Neuronal stem cell (in vitro differentiated cells): Measurements from ENCODE around the gene MTREX.

Experiments
- DNase-seq: peaks from one replicate; pipeline ENCODE4 v3.0.0-alpha.2; 2013; ENCODE audit warnings: low spot score
- H2AFZ ChIP-seq: one replicate; pipeline ENCODE4 v1.6.1; 2013; ENCODE audit warnings: mild to moderate bottlenecking, low read length, inconsistent platforms
- H2AK5ac ChIP-seq: 2 replicates; pipeline ENCODE4 v1.6.1; 2013; ENCODE audit warnings: low read depth, mild to moderate bottlenecking, inconsistent platforms, low read length, moderate library complexity, mixed read lengths
- H2BK120ac ChIP-seq: 2 replicates; pipeline ENCODE4 v1.6.1; 2013; ENCODE audit warnings: low read depth, mild to moderate bottlenecking, inconsistent platforms, low read length, moderate library complexity, mixed read lengths
- H2BK12ac ChIP-seq: one replicate; pipeline ENCODE4 v1.6.1; 2013; ENCODE audit warnings: low read length, inconsistent platforms
- H2BK15ac ChIP-seq: 2 replicates; pipeline ENCODE4 v1.6.1; 2013; ENCODE audit warnings: mild to moderate bottlenecking, low read length, inconsistent platforms, mixed read lengths
- H2BK5ac ChIP-seq: one replicate; pipeline ENCODE4 v1.6.1; 2013; ENCODE audit warnings: inconsistent platforms, mild to moderate bottlenecking, low read length, moderate library complexity
- H3K14ac ChIP-seq: one replicate; pipeline ENCODE4 v1.6.1; 2013; ENCODE audit warnings: low read length, inconsistent platforms
- H3K18ac ChIP-seq: 2 replicates; pipeline ENCODE4 v1.6.1; 2013; ENCODE audit warnings: low read length, inconsistent platforms
- H3K23ac ChIP-seq: 2 replicates; pipeline ENCODE4 v1.6.1; 2013; ENCODE audit warnings: low read depth, mild to moderate bottlenecking, mixed read lengths, low read length, inconsistent platforms; ENCODE audit not compliant: poor library complexity
- H3K27ac ChIP-seq: replicated peaks from 3 replicates; pipeline ENCODE4 v1.5.1; 2013; ENCODE audit warnings: low read length, inconsistent platforms
- H3K27me3 ChIP-seq, 3 experiments: 2 replicates each; pipeline ENCODE4 v1.6.1; 2013; ENCODE audit warnings: low read length in 3 of 3, mild to moderate bottlenecking in 2 of 3, inconsistent platforms in 1 of 3, low read depth in 1 of 3, mixed read lengths in 1 of 3, moderate library complexity in 1 of 3; ENCODE audit not compliant: control insufficient read depth in 3 of 3, insufficient read depth in 3 of 3
- H3K36me3 ChIP-seq, 2 donors: replicated peaks in 1 of 2; 2 replicates each; pipeline ENCODE4 v1.6.1; 2013; ENCODE audit warnings: low read length in 2 of 2; ENCODE audit not compliant: control insufficient read depth in 2 of 2, insufficient read depth in 2 of 2
- H3K4ac ChIP-seq: 2 replicates; pipeline ENCODE4 v1.6.1; 2013; ENCODE audit warnings: inconsistent platforms, mild to moderate bottlenecking, low read length, moderate library complexity
- H3K4me1 ChIP-seq, 2 donors: 1 replicate in 1 of 2; 2 replicates in 1 of 2; pipeline ENCODE4 v1.6.1; 2013; ENCODE audit warnings: low read length in 2 of 2, low read depth in 1 of 2; ENCODE audit not compliant: control insufficient read depth in 2 of 2, insufficient read depth in 1 of 2
- H3K4me2 ChIP-seq: one replicate; pipeline ENCODE4 v1.6.1; 2013; ENCODE audit warnings: mild to moderate bottlenecking, low read length, inconsistent platforms; ENCODE audit not compliant: insufficient read depth, poor library complexity, severe bottlenecking
- H3K4me3 ChIP-seq, 2 donors: 2 replicates each; pipeline ENCODE4 v1.5.1; 2013; ENCODE audit warnings: low read length in 2 of 2, mild to moderate bottlenecking in 2 of 2, inconsistent platforms in 1 of 2, moderate library complexity in 1 of 2
- H3K79me1 ChIP-seq: one replicate; pipeline ENCODE4 v1.6.1; 2013; ENCODE audit warnings: low read depth, mild to moderate bottlenecking, inconsistent platforms, low read length, moderate library complexity
- H3K9ac ChIP-seq: one replicate; pipeline ENCODE4 v1.6.1; 2013; ENCODE audit warnings: mild to moderate bottlenecking, low read depth, low read length, inconsistent platforms; ENCODE audit not compliant: poor library complexity
- H3K9me3 ChIP-seq, 2 donors: replicated peaks in 1 of 2; 2 replicates each; pipeline versions ENCODE3 to v1.6.1; 2013; ENCODE audit warnings: low read length in 2 of 2, mild to moderate bottlenecking in 2 of 2, inconsistent platforms in 1 of 2, low read depth in 1 of 2, mixed read lengths in 1 of 2, moderate library complexity in 1 of 2; ENCODE audit not compliant: control insufficient read depth in 2 of 2, insufficient read depth in 1 of 2
- H4K8ac ChIP-seq: one replicate; pipeline ENCODE4 v1.6.1; 2013; ENCODE audit warnings: low read depth, mild to moderate bottlenecking, inconsistent platforms, low read length, moderate library complexity
- H4K91ac ChIP-seq: one replicate; pipeline ENCODE4 v1.6.1; 2013; ENCODE audit warnings: low read length, low read depth, mild to moderate bottlenecking, inconsistent platforms; ENCODE audit not compliant: poor library complexity
- WGBS, 2 donors: extraction: QIAGEN DNeasy Blood & Tissue Kit; methylation state at CpG; one replicate each; pipeline ENCODE4 v1.1.7; 2013; ENCODE audit warnings: missing lambda C conversion rate in 2 of 2, mixed read lengths in 1 of 2; ENCODE audit not compliant: insufficient read length in 2 of 2, insufficient replicate concordance in 1 of 2; ENCODE audit errors: extremely low coverage in 2 of 2; 5-methylcytosine and 5-hydroxymethylcytosine counted together

Gene MTREX

DNA sequence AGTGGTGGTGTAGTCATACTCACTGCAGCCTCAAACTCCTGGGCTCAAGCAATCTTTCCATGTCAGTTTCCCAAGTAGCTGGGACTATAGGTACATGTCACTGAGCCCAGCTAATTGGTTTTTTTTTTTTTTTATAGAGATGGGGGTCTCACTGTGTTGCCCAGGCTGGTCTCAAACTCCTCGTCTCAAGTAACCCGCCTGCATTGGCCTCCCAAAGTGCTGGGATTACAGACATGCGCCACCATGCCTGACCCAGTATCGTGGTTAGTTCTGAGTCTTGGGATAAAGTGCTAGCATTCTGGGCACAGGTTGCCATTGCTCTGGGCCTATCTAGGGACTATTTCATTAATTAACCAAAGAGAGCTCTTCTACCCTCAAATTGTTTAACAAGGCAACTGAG lies 118.7 kb downstream of the MTREX start:
- Histone ChIP-seq H3K18ac (no peak overlapping the region), H3K4me3 (no peak overlapping the region), H3K4me1 (no peaks in the 10 kb centered on the region), H3K27ac (no peak overlapping the region), H3K4me2 (no peak overlapping the region), H3K23ac (no peak overlapping the region), H4K91ac (no peak overlapping the region), H3K27me3 (no peaks in the 10 kb centered on the region), H2BK12ac (no peak overlapping the region), H2BK5ac (no peak overlapping the region), H3K79me1 (peaks cover 3% of the 10 kb centered on the region), H4K8ac (no peak overlapping the region), H2AK5ac (no peak overlapping the region), H2BK120ac (no peak overlapping the region), H3K4ac (no peak overlapping the region), H3K9ac (no peak overlapping the region), H3K14ac (no peak overlapping the region), H3K9me3 (peaks cover 14 to 27% of the 10 kb centered on the region in 2 donors), H2BK15ac (no peak overlapping the region), H2AFZ (no peak overlapping the region), H3K36me3 (peaks cover 38 to 90% of the 10 kb centered on the region in 2 donors)
- no peak for DNase-seq
- no CpG with 5 or more reads among the region's 4 CpGs for WGBS, 2 donors

DNA sequence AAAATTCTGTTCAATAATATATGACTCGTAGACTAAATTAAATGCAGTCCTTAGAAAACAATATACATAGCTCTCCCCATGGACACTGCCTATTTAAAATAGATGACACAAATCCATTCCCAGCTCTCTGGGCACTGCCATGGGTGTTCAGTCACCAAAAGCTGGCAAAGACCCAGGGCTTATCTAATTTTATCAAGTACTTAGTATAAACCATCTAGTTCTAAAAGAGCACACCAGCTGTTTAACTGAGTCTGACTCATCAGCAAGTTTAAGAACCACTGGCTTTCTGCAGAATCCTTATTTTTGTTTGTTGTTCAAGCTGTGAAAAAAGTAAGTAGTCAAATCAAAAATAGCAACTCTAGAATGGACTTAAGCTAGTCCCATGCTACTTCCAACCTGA lies 119.4 kb downstream of the MTREX start:
- Histone ChIP-seq H3K23ac (no peak overlapping the region), H3K18ac (no peak overlapping the region), H2BK12ac (no peak overlapping the region), H2BK120ac (no peak overlapping the region), H3K4ac (no peak overlapping the region), H2AFZ (no peak overlapping the region), H3K4me1 (no peaks in the 10 kb centered on the region), H2BK5ac (no peak overlapping the region), H2BK15ac (no peak overlapping the region), H3K27me3 (no peaks in the 10 kb centered on the region), H3K9me3 (peaks cover 16 to 34% of the 10 kb centered on the region in 2 donors), H3K27ac (no peak overlapping the region), H3K36me3 (peaks cover 38 to 83% of the 10 kb centered on the region in 2 donors), H3K9ac (no peak overlapping the region), H4K91ac (no peak overlapping the region), H3K4me2 (no peak overlapping the region), H3K14ac (no peak overlapping the region), H3K79me1 (peaks cover 3% of the 10 kb centered on the region), H4K8ac (no peak overlapping the region), H2AK5ac (no peak overlapping the region), H3K4me3 (no peak overlapping the region)
- no CpG with 5 or more reads among the region's 1 CpG for WGBS, 2 donors
- DNase-seq = no peak

DNA sequence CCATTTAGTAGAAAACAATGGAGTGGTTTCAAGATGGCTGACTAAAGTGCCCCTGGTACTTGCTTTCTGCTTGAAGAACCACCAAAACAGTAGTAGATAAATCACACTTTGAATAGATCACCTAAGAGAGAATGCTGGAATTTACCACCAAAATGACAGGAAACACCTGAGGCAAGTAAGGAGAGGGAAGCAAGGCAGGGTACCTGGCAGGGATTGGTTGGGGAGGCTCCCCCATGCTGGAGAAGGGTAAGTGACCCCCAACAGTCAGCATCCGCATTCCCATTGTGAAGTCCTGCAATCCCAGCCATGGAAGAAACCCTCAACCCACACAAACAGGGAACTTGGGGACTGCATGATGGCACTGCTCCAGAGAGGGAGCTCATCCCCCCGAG lies 121.4 kb downstream of the MTREX start:
- H3K27ac ChIP-seq = no peak overlapping the region
- H3K14ac ChIP-seq = no peak overlapping the region
- H3K9ac ChIP-seq = no peak overlapping the region
- H3K18ac ChIP-seq = no peak overlapping the region
- H2AK5ac ChIP-seq = no peak overlapping the region
- H3K4me3 ChIP-seq = no peak overlapping the region
- H4K8ac ChIP-seq = no peak overlapping the region
- H3K4me2 ChIP-seq = no peak overlapping the region
- H2BK15ac ChIP-seq = no peak overlapping the region
- H3K9me3 ChIP-seq = peaks cover 16 to 37% of the 10 kb centered on the region in 2 donors
- H3K36me3 ChIP-seq = peaks cover 25 to 63% of the 10 kb centered on the region in 2 donors
- H2BK120ac ChIP-seq = no peak overlapping the region
- H4K91ac ChIP-seq = no peak overlapping the region
- no peak overlapping the region for H3K23ac ChIP-seq
- no peak overlapping the region for H2BK5ac ChIP-seq
- DNase-seq = no peak
- no CpG with 5 or more reads among the region's 2 CpGs for WGBS, 2 donors
- H3K4ac ChIP-seq = no peak overlapping the region
- H3K27me3 ChIP-seq = no peaks in the 10 kb centered on the region
- H3K79me1 ChIP-seq = peaks cover 1% of the 10 kb centered on the region
- H3K4me1 ChIP-seq = no peaks in the 10 kb centered on the region
- no peak overlapping the region for H2BK12ac ChIP-seq
- H2AFZ ChIP-seq = no peak overlapping the region

DNA sequence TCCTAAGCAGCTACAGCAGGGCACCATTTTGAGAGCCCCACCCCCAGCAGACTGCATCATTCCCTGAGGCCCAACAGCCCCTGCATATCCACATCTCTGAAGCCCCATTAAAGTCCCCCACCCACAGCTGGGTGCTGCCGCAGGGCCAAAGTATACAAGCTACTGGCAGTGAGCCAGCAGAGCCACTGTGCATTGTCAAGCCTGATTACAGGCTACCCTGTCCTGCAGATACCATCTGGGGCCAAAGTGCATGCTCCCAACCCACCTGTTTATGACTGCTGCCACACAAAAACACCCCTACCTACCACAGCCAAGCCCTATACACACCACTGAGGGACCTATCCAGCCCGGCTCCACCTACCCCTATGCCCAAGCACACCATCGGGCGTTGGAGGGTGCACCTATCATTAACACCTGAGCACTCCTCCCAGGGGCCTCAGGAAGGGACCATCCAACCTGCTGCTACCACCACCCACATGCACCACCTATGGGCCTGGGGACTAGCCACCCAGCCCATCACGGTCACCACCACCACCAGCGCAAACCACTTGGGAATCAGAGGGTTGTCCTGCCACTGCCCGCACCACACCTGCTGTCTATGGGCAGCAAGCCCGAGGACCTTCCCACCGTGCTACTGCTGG lies 121.9 kb downstream of the MTREX start:
- H2AK5ac ChIP-seq = no peak overlapping the region

More for the DNA sequence above, 121.9 kb downstream of the MTREX start:
- peaks cover 16 to 37% of the 10 kb centered on the region in 2 donors for H3K9me3 ChIP-seq
- no peak for DNase-seq
- no peak overlapping the region for H3K23ac ChIP-seq
- H3K79me1 ChIP-seq = peaks cover 1% of the 10 kb centered on the region
- no peak overlapping the region for H3K4me2 ChIP-seq
- H3K27me3 ChIP-seq = no peaks in the 10 kb centered on the region
- no peak overlapping the region for H4K91ac ChIP-seq
- H4K8ac ChIP-seq = no peak overlapping the region
- no peaks in the 10 kb centered on the region for H3K4me1 ChIP-seq
- WGBS, 2 donors = no CpG with 5 or more reads among the region's 9 CpGs
- no peak overlapping the region for H3K27ac ChIP-seq
- H2BK120ac ChIP-seq = no peak overlapping the region
- H3K14ac ChIP-seq = peak overlapping the region; percentile 26
- no peak overlapping the region for H3K4me3 ChIP-seq
- H3K9ac ChIP-seq = no peak overlapping the region
- H3K4ac ChIP-seq = no peak overlapping the region
- H2AFZ ChIP-seq = no peak overlapping the region
- no peak overlapping the region for H2BK12ac ChIP-seq
- H3K36me3 ChIP-seq = peaks cover 25 to 58% of the 10 kb centered on the region in 2 donors
- no peak overlapping the region for H2BK15ac ChIP-seq
- no peak overlapping the region for H3K18ac ChIP-seq
- H2BK5ac ChIP-seq = peak overlapping the region; percentile 26
